Measurements from ENCODE around the gene LCN1. TPM values are rescaled to one million over a fixed set of nuclear protein-coding genes. Genes with fewer than 3 reads are reported as not detected.

The LCN1 gene
- total RNA-seq, 4 donors from 2014 or later, result not detected

- peak overlapping the region; percentile 69 to 92 (median 86) for H3K4me3 ChIP-seq (replicated peaks in 1 of 3)
- H3K4me1 ChIP-seq, result peaks cover 18 to 19% of the 10 kb centered on the region in 2 donors
- 0 to 2% methylated on average over 4 to 10 of the region's 29 CpGs for WGBS, 2 donors
- TF ChIP-seq POLR2A (IDR thresholded peaks at IDR 0.05), result no peak
- H3K27me3 ChIP-seq, result no peaks in the 10 kb centered on the region
- intact Hi-C loops (cut with DNase I), result no loop called here
- H3K27ac ChIP-seq, result peak overlapping the region; percentile 48 to 72 (median 54)
- no peak for DNase-seq
- H3K36me3 ChIP-seq, result peaks cover 15% of the 10 kb centered on the region in 2 donors
- no peaks in the 10 kb centered on the region for H3K9me3 ChIP-seq
Measured at GRCh38 chr9:135500071-135500524, 21.1 kb upstream of the LCN1 start.

GRCh38 chr9:135500525-135501260, 20.5 kb upstream of the LCN1 start, which contains the start of gene MRPS2:
Gene MRPS2, plus strand, starts transcription at chr9:135500682. Its CDS starts 29 bp downstream, at chr9:135500711.
- 0% methylated on average over 23 of the region's 92 CpGs; no CpG with 5 or more reads in 1 of the 2 donors for WGBS, 2 donors
- H3K4me1 ChIP-seq, result peaks cover 18 to 19% of the 10 kb centered on the region in 2 donors
- intact Hi-C loops (cut with DNase I), result no loop called here
- peak; percentile 87 to 89 for DNase-seq
- no peaks in the 10 kb centered on the region for H3K27me3 ChIP-seq
- H3K36me3 ChIP-seq, result peaks cover 15% of the 10 kb centered on the region in 2 donors
- no peaks in the 10 kb centered on the region for H3K9me3 ChIP-seq
- TF ChIP-seq CTCF (IDR thresholded peaks at IDR 0.05) (peak; percentile 48 to 97 (median 83)), POLR2A (IDR thresholded peaks at IDR 0.05) (peak in 1 of 2 donors; percentile 59)
- peak within 1 kb of the TSS; percentile 86 to 92 (median 91) for H3K4me3 ChIP-seq (replicated peaks in 1 of 3)
- H3K27ac ChIP-seq, result peak within 1 kb of the TSS; percentile 50 to 72 (median 54)

- Histone ChIP-seq H3K27me3 (no peaks in the 10 kb centered on the region), H3K4me1 (peaks cover 18 to 19% of the 10 kb centered on the region in 2 donors), H3K4me3 (replicated peaks in 1 of 3) (peak overlapping the region; percentile 86 to 92 (median 91)), H3K9me3 (no peaks in the 10 kb centered on the region), H3K27ac (peak overlapping the region in 1 of 3 donors; percentile 72), H3K36me3 (peaks cover 15% of the 10 kb centered on the region in 2 donors)
- no peak for TF ChIP-seq CTCF (IDR thresholded peaks at IDR 0.05)
- no peak for TF ChIP-seq POLR2A (IDR thresholded peaks at IDR 0.05)
- DNase-seq, result no peak
- 69 to 80% methylated on average over 21 to 23 of the region's 38 CpGs for WGBS, 2 donors
- intact Hi-C loops (cut with DNase I), result no loop called here
Measured at GRCh38 chr9:135501261-135502167, 19.7 kb upstream of the LCN1 start.

- TF ChIP-seq POLR2A (IDR thresholded peaks at IDR 0.05), result no peak
- TF ChIP-seq CTCF (IDR thresholded peaks at IDR 0.05), result no peak
- 91 to 93% methylated on average over 15 of the region's 15 CpGs for WGBS, 2 donors
- H3K4me1 ChIP-seq, result peaks cover 18 to 19% of the 10 kb centered on the region in 2 donors
- no peaks in the 10 kb centered on the region for H3K9me3 ChIP-seq
- H3K27me3 ChIP-seq, result no peaks in the 10 kb centered on the region
- DNase-seq, result no peak
- intact Hi-C loops (cut with DNase I), result no loop called here
- no peak overlapping the region for H3K4me3 ChIP-seq (replicated peaks in 1 of 3)
- H3K36me3 ChIP-seq, result peaks cover 15% of the 10 kb centered on the region in 2 donors
- H3K27ac ChIP-seq, result no peak overlapping the region
Measured at GRCh38 chr9:135502168-135502872, 18.9 kb upstream of the LCN1 start.

- 91 to 97% methylated on average over 15 to 16 of the region's 16 CpGs for WGBS, 2 donors
Measured at GRCh38 chr9:135502873-135503321, 18.3 kb upstream of the LCN1 start.

More at GRCh38 chr9:135502873-135503321, 18.3 kb upstream of the LCN1 start:
- no peaks in the 10 kb centered on the region for H3K9me3 ChIP-seq
- no peaks in the 10 kb centered on the region for H3K27me3 ChIP-seq
- peaks cover 18 to 19% of the 10 kb centered on the region in 2 donors for H3K4me1 ChIP-seq
- H3K36me3 ChIP-seq, result peaks cover 15% of the 10 kb centered on the region in 2 donors
- TF ChIP-seq CTCF (IDR thresholded peaks at IDR 0.05), result no peak
- TF ChIP-seq POLR2A (IDR thresholded peaks at IDR 0.05), result no peak
- intact Hi-C loops (cut with DNase I), result no loop called here
- DNase-seq, result no peak
- no peak overlapping the region for H3K27ac ChIP-seq
- H3K4me3 ChIP-seq (replicated peaks in 1 of 3), result no peak overlapping the region

All from thyroid gland (tissue), 4 donors.